HG03521 (cell line): ENCODE measurements around the gene CD8B2.
"Not testable (repeated sequence)": the region's sequence is repeated elsewhere in the genome, so short reads cannot be mapped to it uniquely, and the experiment has no call there.

Experiments
- ATAC-seq: cut with Tn5 transposase; IDR thresholded peaks from one replicate; pipeline ENCODE4 v1.9.1; 2021; ENCODE audit warnings: mild to moderate bottlenecking, moderate library complexity; ENCODE audit not compliant: unreplicated experiment

Gene CD8B2

GRCh38 chr2:106486551-106487385 is at the start of gene CD8B2:
TSS of gene CD8B2 (plus strand) at chr2:106487364. CDS start at chr2:106487427, 63 bp downstream.
- ATAC-seq, result not testable (repeated sequence)

DNA sequence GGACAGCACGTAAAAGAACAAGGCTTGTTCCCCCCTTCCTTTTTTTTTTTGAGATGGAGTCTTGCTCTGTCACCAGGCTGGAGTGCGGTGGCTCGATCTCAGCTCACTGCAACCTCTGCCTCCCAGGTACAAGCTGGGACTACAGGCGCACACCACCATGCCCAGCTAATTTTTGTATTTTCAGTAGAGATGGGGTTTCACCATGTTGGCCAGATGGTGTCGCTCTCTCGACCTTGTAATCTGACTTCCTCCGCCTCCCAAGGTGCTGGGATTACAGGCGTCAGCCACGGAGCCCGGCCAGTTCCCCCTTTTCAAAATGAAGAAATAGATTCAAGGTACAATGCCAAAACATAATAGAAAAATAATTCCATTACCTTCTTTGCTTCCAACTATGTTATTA is 25.3 kb upstream of the CD8B2 start:
- not testable (repeated sequence) for ATAC-seq

- ATAC-seq, result not testable (repeated sequence)
These were observed 19.6 kb upstream of the CD8B2 start for GRCh38 chr2:106467516-106467915.

DNA sequence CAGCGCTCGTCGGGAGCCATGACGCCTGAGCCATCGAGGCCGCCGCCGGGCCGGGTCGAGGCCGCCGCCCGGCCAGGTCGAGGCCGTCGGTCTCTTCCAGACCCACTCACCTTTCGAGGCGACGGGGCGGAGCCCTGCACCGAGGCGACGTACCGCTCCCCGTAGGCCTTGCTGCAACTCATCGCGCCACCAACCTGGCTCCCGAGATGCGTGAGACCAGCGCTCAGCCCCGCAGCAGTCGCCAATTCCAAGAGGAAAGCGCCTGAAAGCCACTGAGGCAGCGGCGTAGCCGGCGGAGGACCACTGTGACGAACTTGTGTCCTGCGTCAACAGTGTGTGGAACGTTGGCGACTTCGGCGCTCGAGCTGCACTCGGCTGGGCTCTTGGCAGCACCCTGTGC is 19.1 kb upstream of the CD8B2 start, which contains the start of gene RGPD3:
Gene RGPD3, minus strand, starts transcription at position 307 of the 400 bp plus-strand sequence. Its CDS starts 125 bp downstream, at position 182.
- not testable (repeated sequence) for ATAC-seq

- ATAC-seq, result not testable (repeated sequence)
These were observed 16.5 kb upstream of the CD8B2 start for GRCh38 chr2:106470658-106471057.

DNA sequence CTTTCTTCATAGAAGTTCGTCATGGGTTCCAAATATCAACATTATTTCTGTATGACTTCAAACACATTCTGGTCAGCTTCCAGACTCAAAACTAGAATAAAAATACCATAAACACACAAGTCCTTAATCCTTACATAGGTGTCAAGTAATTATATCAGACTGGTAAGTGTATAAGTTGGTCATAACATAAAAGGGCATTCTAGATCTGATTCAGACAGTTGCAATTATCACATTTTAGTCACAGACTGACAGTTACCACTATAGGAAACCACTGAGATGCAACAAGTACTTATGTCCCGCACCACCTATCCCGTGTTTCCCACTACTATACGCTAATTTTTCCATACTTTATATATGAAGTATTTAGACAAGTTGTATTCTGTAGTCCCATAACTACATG is 9.5 kb upstream of the CD8B2 start:
- ATAC-seq, result not testable (repeated sequence)

- ATAC-seq, result not testable (repeated sequence)
These were observed 7.6 kb upstream of the CD8B2 start for GRCh38 chr2:106479563-106479962.

- not testable (repeated sequence) for ATAC-seq
These were observed 425 bp downstream of the CD8B2 start for GRCh38 chr2:106487386-106488191.

- ATAC-seq, result not testable (repeated sequence)
These were observed 2.5 kb downstream of the CD8B2 start for GRCh38 chr2:106489701-106490100.

DNA sequence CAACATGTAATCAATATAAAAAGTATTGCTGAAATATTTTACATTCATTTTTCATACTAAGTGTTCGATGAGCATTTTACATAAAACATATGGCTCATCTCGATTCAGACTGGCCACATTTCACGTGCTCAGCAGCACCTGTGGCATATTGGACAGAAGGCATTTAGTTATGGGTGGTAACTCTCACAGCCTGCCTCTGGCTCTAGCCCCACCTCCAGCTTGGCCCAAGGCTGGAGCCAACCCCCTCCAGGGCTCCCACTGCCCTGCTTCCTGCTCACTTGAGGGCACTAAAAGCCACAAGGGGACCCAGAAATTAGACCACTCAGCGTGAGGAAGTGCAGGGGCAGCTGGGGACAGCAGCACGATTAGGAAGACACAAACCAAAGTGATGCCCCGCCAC is 5.2 kb downstream of the CD8B2 start:
- ATAC-seq, result not testable (repeated sequence)

DNA sequence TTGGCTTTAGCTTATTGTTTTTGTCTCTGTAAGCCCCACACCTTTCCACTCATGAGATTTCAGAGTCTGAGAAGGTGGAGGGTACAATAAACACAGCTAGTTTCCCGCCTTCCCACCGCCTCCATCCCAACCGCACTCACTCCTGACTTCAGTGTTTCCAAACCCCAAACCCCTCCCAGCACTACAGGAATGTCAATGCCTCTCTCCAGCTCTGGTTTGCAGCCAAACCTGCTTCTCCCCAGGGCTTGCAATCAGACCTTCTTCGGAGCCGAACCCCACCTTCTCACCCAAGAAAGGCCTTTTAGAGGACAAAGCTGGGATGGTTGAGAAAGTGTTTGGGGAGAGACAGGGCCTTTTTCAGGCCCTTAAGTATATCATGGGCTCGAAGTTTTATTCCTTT is 5.7 kb downstream of the CD8B2 start:
- ATAC-seq, result not testable (repeated sequence)

GRCh38 chr2:106498549-106498948 is 11.4 kb downstream of the CD8B2 start:
- not testable (repeated sequence) for ATAC-seq

- not testable (repeated sequence) for ATAC-seq
These were observed 13.2 kb downstream of the CD8B2 start for GRCh38 chr2:106500350-106500749.

DNA sequence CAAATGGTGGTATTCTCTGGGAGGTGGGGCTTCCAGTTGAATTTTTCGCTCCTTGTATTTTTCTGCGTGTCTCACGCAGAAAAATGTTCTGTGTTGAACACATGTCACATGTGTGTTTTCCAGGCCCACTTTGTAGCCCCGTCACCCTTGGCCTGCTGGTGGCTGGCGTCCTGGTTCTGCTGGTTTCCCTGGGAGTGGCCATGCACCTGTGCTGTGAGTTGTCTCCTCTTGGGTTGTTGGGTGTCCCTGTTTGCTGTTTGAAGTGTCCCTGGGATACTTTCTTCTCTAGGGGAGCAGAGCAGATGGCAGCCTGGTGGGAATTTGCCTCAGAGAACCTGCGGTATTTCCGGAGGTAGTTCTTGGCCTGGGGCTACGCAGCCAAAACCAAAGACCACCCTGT is 15.2 kb downstream of the CD8B2 start:
- ATAC-seq, result not testable (repeated sequence)

DNA sequence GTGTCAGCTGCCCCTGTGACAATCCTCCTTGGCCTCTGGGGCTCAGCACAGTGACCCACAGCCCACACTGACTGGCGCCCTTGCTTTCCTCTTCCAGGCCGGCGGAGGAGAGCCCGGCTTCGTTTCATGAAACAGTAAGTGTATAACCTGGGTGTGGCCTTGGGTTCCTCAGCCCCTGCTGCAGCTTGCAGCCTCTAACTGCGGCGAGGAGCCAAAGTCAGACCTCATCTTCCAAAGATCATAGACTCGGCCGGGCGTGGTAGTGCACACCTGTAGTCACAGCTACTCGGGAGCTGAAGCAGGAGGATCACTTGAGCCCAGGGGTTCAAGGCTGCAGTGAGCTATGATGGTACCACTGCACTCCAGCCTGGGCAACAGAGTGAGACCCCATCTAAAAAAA is 17.0 kb downstream of the CD8B2 start:
- ATAC-seq, result not testable (repeated sequence)

- ATAC-seq, result not testable (repeated sequence)
These were observed 17.6 kb downstream of the CD8B2 start for GRCh38 chr2:106504787-106505186.

- not testable (repeated sequence) for ATAC-seq
These were observed 19.0 kb downstream of the CD8B2 start for GRCh38 chr2:106506002-106506687.

DNA sequence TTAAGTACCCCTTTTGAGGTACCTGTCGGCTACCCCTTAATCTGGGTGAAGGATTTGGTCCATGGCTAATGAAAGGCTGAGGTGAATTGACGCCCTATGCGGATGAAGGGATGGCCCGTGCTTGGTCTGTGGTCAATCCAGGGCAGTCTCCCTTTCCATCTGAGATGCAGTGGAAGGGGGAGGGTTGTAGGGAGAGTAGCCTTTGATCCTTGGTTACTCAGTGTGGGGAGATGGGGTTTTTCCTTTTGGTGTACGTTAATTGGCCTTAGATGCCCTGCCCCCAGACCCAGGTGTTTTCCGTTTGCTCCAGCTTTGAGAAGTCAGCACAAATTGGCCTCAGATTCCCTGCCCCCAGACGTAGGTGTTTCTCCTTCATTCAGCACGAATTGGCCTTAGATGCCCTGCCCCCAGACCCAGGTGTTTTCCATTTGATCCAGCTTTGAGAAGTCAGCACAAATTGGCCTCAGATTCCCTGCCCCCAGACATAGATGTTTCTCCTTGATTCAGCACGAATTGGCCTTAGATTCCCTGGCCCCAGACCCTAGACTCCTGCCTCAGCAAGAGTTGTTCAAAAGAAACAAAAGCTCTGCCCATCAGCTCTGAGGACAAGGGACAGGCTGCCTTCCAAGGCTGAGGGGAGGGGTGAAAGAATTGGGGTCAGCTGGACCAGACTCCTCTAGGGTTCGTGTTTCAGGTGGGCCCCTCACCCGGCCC is 21.7 kb downstream of the CD8B2 start:
- ATAC-seq, result not testable (repeated sequence)

GRCh38 chr2:106509374-106509770 is 22.2 kb downstream of the CD8B2 start:
- not testable (repeated sequence) for ATAC-seq

DNA sequence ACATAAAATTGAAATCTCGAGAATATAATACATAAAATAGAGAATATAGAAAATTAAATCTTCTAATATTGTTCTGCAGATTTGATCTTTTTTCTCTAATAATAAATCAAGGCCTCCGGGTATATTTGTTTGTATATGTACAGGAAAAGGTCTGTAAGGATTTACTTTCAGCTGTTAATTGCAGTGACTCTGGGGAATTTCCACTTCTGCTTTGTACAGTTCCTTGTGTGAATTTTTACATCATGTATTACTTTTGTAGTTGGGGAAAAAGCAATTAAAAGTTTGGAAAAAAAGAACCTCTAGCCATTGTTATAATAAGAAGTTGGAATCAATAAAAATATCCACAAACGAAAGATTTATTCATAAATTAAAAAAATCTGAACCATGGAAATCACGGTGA is 23.6 kb downstream of the CD8B2 start:
- ATAC-seq, result not testable (repeated sequence)
